IgD-negative memory B cell (primary cell): Measurements from ENCODE around the gene MAX. TPM values are rescaled to one million over a fixed set of nuclear protein-coding genes. Genes with fewer than 3 reads are reported as not detected.
"Not testable (repeated sequence)": the region's sequence is repeated elsewhere in the genome, so short reads cannot be mapped to it uniquely, and the experiment has no call there.

Experiments used
- H3K27ac Mint-ChIP-seq, 3 donors: one replicate each; pipeline ENCODE4 v1.8.0; 2020 to 2022; ENCODE audit warnings: mild to moderate bottlenecking in 3 of 3, mixed read lengths in 3 of 3, moderate library complexity in 1 of 3
- H3K27me3 Mint-ChIP-seq: one replicate; pipeline ENCODE4 v1.8.0; 2021; ENCODE audit warnings: mixed read lengths
- H3K36me3 Mint-ChIP-seq: one replicate; pipeline ENCODE4 v1.8.0; 2020; ENCODE audit warnings: mild to moderate bottlenecking, mixed read lengths
- H3K4me1 Mint-ChIP-seq, 3 donors: one replicate each; pipeline ENCODE4 v1.8.0; 2020 to 2022; ENCODE audit warnings: mixed read lengths in 3 of 3, mild to moderate bottlenecking in 1 of 3
- H3K4me3 Mint-ChIP-seq, 4 donors: one replicate each; pipeline ENCODE4 v1.8.0; 2020 to 2022; ENCODE audit warnings: mild to moderate bottlenecking in 4 of 4, mixed read lengths in 4 of 4, moderate library complexity in 3 of 4
- H3K9me3 Mint-ChIP-seq, 3 donors: one replicate each; pipeline ENCODE4 v1.8.0; 2020 to 2021; ENCODE audit warnings: mixed read lengths in 3 of 3, mild to moderate bottlenecking in 1 of 3
- polyA plus RNA-seq: library from polyadenylated mRNA; unstranded; fragments of 300-500 nt; fragmentation: Illumina TruSeq; gene quantifications from one replicate; pipeline ENCODE4 v1.2.3, GENCODE V29; 2021

MAX gene
- polyA plus RNA-seq, 1 donor from 2014 or later = 131 TPM

DNA sequence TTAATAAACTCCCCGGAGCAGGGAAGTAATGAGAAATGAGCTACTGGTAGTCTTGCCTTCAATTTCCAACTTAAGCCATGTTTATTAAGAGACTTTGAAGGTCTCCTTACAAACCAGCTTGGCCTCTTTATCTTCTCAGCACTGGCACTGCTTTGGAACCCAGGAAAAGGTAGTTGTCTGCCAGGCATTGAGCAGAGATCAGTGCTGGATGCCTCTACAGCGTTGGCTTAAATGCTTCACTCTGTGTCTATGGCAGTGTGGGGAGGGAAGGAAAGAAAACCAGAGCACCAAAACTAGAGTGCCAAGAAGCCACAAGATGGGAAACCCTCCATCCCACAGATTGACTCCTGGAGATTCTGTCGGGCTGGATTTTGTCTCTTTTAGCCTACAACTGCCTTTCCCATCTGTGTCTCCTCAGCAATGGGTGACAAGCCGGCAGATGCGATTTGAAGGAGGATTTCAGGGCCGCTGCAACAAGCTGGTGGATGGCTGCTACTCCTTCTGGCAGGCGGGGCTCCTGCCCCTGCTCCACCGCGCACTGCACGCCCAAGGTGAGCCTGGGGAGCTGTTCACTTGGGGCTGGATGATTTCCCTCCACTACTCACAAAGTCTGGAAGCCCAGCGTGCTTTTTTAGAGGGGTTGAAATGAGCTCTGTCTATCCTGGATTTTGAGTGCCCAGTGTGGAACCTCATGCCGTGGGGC is 58.3 kb downstream of the MAX start:
- Mint-ChIP-seq H3K4me3 (no peak overlapping the region), H3K36me3 (peaks cover 5% of the 10 kb centered on the region), H3K9me3 (no peaks in the 10 kb centered on the region), H3K27me3 (no peaks in the 10 kb centered on the region), H3K4me1 (peaks cover 4 to 14% (median 6%) of the 10 kb centered on the region in 3 donors), H3K27ac (no peak overlapping the region)

DNA sequence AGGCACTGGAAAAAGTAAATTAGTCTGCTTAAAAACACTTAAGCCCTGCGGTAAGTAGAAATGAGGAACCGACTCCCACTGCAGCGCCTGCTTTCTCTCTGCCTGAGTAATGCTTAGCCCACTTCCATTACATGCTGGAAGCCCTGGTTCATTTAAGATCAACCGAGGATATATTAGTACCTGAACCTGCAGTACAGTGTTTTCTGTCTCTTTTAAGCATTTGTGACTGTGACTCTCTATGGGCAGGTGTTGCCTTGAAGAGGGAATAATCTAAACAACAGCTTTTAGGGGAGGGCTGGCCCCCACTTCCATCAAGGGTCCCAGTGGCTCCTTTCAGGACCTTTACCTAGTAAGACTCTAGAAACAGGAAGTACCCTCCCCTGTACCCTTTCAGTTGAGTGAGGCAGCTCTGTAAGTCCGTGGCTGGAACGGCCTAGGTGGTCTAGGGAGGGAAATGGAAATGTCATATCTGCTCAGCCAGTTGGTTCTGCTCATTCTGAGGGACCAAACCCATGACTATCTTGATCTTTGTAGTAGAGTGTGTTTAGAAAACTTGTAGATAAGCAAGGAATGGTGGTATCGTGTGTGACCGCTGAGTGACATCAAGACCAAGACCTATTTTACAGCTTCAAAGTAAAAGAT is 59.5 kb downstream of the MAX start:
- H3K4me3 Mint-ChIP-seq = peak overlapping the region in 1 of 4 donors; percentile 33
- no peaks in the 10 kb centered on the region for H3K27me3 Mint-ChIP-seq
- peaks cover 5% of the 10 kb centered on the region for H3K36me3 Mint-ChIP-seq
- peaks cover 4 to 14% (median 6%) of the 10 kb centered on the region in 3 donors for H3K4me1 Mint-ChIP-seq
- peak overlapping the region in 1 of 3 donors; percentile 88 for H3K27ac Mint-ChIP-seq
- H3K9me3 Mint-ChIP-seq = no peaks in the 10 kb centered on the region

- Mint-ChIP-seq H3K9me3 (no peaks in the 10 kb centered on the region), H3K27me3 (no peaks in the 10 kb centered on the region), H3K27ac (peak overlapping the region in 1 of 3 donors; percentile 88), H3K4me3 (no peak overlapping the region), H3K4me1 (peaks cover 2 to 8% (median 3%) of the 10 kb centered on the region in 3 donors), H3K36me3 (peaks cover 5% of the 10 kb centered on the region)
Observed at GRCh38 chr14:65042296-65042695, 60.0 kb downstream of the MAX start.

GRCh38 chr14:65041434-65041915 is 60.8 kb downstream of the MAX start:
- Mint-ChIP-seq H3K27ac (no peak overlapping the region), H3K36me3 (peaks cover 6% of the 10 kb centered on the region), H3K27me3 (no peaks in the 10 kb centered on the region)

DNA sequence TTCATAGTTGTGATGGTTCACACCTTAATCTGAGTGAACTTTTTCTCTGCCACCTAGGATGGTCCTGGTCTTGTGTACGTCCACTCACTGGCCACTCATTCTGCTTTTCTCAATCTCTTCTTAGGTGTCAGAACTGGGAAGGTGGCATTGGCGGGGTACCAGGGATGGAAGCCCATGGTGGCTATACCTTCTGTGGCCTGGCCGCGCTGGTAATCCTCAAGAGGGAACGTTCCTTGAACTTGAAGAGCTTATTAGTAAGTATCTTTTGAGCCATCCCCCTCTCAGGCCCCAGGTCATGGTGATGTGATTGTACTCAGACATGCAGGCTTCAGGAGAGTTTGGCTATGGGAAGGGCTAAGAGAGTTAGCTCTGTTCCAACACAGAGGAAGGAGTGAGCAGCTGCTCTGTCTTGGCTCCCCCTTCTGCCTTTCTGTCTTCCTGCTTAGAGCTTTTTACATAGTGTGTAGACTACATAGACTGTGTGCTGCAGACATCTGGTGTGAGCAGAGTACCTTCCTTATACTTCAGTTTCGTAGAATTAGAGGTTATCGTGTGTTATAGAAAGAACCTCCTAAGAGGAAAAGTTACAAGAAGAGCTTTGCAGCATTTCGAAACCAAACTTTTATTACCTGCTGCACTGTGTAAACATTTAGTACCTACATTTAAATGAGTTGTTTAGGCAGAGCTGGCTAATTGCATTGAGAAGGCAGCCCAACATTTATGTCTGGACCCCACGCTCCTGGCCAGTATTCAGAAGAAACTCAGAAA is 61.5 kb downstream of the MAX start:
- Mint-ChIP-seq H3K36me3 (peaks cover 7% of the 10 kb centered on the region), H3K9me3 (no peaks in the 10 kb centered on the region), H3K27ac (no peak overlapping the region), H3K4me3 (no peak overlapping the region), H3K27me3 (no peaks in the 10 kb centered on the region), H3K4me1 (peaks cover 2 to 6% (median 3%) of the 10 kb centered on the region in 3 donors)

More at GRCh38 chr14:65041434-65041915, 60.8 kb downstream of the MAX start:
- no peaks in the 10 kb centered on the region for H3K9me3 Mint-ChIP-seq
- peaks cover 2 to 6% (median 3%) of the 10 kb centered on the region in 3 donors for H3K4me1 Mint-ChIP-seq
- H3K4me3 Mint-ChIP-seq = no peak overlapping the region

DNA sequence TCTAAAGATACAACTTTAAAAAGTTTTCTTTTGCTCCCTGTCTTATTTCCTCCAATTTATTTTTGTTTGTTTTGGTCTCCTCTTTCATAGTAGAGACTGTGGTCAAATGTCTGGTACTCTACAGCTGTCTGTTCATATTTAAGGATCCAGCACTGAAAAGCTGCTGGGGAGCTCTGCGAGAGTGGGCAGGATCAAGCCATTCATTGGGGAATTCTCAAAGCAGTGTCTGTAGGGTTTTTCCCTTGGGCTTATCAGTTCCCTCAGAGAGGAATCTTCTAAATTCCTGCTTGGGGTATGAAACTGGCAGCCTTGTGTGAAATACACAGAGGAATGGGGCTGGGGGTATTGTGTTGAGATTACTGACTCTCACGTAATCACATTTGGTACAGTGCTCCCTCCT is 63.4 kb downstream of the MAX start:
- H3K36me3 Mint-ChIP-seq = peaks cover 5% of the 10 kb centered on the region
- no peaks in the 10 kb centered on the region for H3K27me3 Mint-ChIP-seq
- no peaks in the 10 kb centered on the region for H3K9me3 Mint-ChIP-seq
- H3K27ac Mint-ChIP-seq = no peak overlapping the region
- H3K4me3 Mint-ChIP-seq = no peak overlapping the region
- H3K4me1 Mint-ChIP-seq = peaks cover 2 to 6% (median 3%) of the 10 kb centered on the region in 3 donors

GRCh38 chr14:65035049-65035448 is 67.3 kb downstream of the MAX start:
- H3K27ac Mint-ChIP-seq = peak overlapping the region in 1 of 3 donors; percentile 21
- no peaks in the 10 kb centered on the region for H3K27me3 Mint-ChIP-seq

DNA sequence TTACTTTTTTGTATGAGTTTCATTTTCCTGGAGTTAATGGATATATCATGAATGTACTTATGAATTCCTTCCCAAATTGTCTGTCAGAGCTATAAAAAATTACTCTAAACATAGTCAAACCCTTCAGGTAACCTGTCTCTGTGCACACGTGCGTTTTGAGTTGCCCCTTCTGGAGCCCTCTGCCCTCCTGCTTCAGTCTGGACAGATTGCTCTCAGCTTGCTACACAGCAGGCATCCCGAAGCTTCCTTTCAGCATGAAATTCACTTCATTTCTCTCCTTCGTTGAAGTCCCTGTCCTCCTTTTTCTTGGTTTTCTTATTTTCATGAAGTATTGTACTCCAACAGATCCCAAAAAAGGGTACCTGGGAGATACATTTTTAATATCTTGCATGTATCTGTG is 68.3 kb downstream of the MAX start:
- H3K36me3 Mint-ChIP-seq = peaks cover 7% of the 10 kb centered on the region
- H3K4me3 Mint-ChIP-seq = no peak overlapping the region
- no peaks in the 10 kb centered on the region for H3K9me3 Mint-ChIP-seq
- H3K27me3 Mint-ChIP-seq = no peaks in the 10 kb centered on the region
- H3K27ac Mint-ChIP-seq = no peak overlapping the region
- H3K4me1 Mint-ChIP-seq = no peaks in the 10 kb centered on the region

More at GRCh38 chr14:65035049-65035448, 67.3 kb downstream of the MAX start:
- Mint-ChIP-seq H3K4me3 (no peak overlapping the region), H3K9me3 (no peaks in the 10 kb centered on the region), H3K36me3 (peaks cover 6% of the 10 kb centered on the region), H3K4me1 (no peaks in the 10 kb centered on the region)

DNA sequence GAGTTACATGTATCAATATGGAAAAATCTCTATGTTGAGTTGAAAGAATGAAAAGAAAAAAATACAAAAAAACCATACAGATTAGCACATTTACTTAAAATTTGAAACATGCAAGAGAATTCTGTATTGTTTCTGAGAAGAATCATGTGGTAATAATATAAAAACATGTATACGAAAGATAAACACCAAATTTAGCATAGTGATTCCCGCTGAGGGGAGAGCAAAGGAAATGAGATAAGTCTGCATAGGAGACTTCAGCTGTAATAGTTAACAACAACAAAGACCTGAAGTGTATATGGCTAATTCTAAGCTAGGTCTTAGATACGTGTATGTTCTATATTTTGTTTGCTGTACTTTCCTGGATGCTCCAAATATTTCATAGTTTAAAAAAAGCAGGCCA is 69.1 kb downstream of the MAX start:
- H3K9me3 Mint-ChIP-seq = no peaks in the 10 kb centered on the region
- no peaks in the 10 kb centered on the region for H3K27me3 Mint-ChIP-seq

GRCh38 chr14:65032319-65032718 is 70.0 kb downstream of the MAX start:
- H3K9me3 Mint-ChIP-seq = no peaks in the 10 kb centered on the region

More for the DNA sequence above, 69.1 kb downstream of the MAX start:
- peaks cover 6% of the 10 kb centered on the region for H3K36me3 Mint-ChIP-seq
- no peak overlapping the region for H3K27ac Mint-ChIP-seq
- no peaks in the 10 kb centered on the region for H3K4me1 Mint-ChIP-seq
- H3K4me3 Mint-ChIP-seq = no peak overlapping the region

GRCh38 chr14:65031321-65031720 is 71.0 kb downstream of the MAX start:
- H3K36me3 Mint-ChIP-seq, H3K9me3 Mint-ChIP-seq, H3K4me3 Mint-ChIP-seq, H3K27me3 Mint-ChIP-seq, H3K4me1 Mint-ChIP-seq, H3K27ac Mint-ChIP-seq: not testable (repeated sequence)

More at GRCh38 chr14:65032319-65032718, 70.0 kb downstream of the MAX start:
- Mint-ChIP-seq H3K27ac (no peak overlapping the region), H3K36me3 (peaks cover 6% of the 10 kb centered on the region), H3K4me3 (no peak overlapping the region), H3K4me1 (no peaks in the 10 kb centered on the region), H3K27me3 (no peaks in the 10 kb centered on the region)

- Mint-ChIP-seq H3K9me3 (no peaks in the 10 kb centered on the region), H3K27ac (no peak overlapping the region), H3K4me3 (no peak overlapping the region), H3K4me1 (no peaks in the 10 kb centered on the region), H3K36me3 (peaks cover 5% of the 10 kb centered on the region), H3K27me3 (no peaks in the 10 kb centered on the region)
Observed at GRCh38 chr14:65028937-65029336, 73.4 kb downstream of the MAX start.

GRCh38 chr14:65027127-65027799 is 75.1 kb downstream of the MAX start:
- Mint-ChIP-seq H3K9me3 (no peaks in the 10 kb centered on the region), H3K27ac (peak overlapping the region in 1 of 3 donors; percentile 80), H3K36me3 (peaks cover 5% of the 10 kb centered on the region), H3K4me3 (no peak overlapping the region), H3K27me3 (no peaks in the 10 kb centered on the region), H3K4me1 (no peaks in the 10 kb centered on the region)

GRCh38 chr14:65026526-65026925 is 75.8 kb downstream of the MAX start:
- Mint-ChIP-seq H3K27me3 (no peaks in the 10 kb centered on the region), H3K27ac (no peak overlapping the region), H3K4me3 (no peak overlapping the region), H3K9me3 (no peaks in the 10 kb centered on the region), H3K4me1 (no peaks in the 10 kb centered on the region), H3K36me3 (peaks cover 10% of the 10 kb centered on the region)

- no peaks in the 10 kb centered on the region for H3K27me3 Mint-ChIP-seq
- H3K36me3 Mint-ChIP-seq = peaks cover 8% of the 10 kb centered on the region
Observed at GRCh38 chr14:65025818-65026217, 76.5 kb downstream of the MAX start.

More at GRCh38 chr14:65025818-65026217, 76.5 kb downstream of the MAX start:
- Mint-ChIP-seq H3K27ac (no peak overlapping the region), H3K9me3 (no peaks in the 10 kb centered on the region), H3K4me3 (no peak overlapping the region), H3K4me1 (no peaks in the 10 kb centered on the region)
